Left lung (tissue), 10 donors: ENCODE data around the gene L3HYPDH. TPM values are rescaled to one million over a fixed set of nuclear protein-coding genes. Genes with fewer than 3 reads are reported as not detected.

Source experiments
- ATAC-seq: fragments of 200-7000 bp; cut with Tn5 transposase; one replicate; pipeline ENCODE4 v1.9.1; 2020; ENCODE audit warnings: moderate library complexity
- DNase-seq, 4 donors: peaks; one replicate each; pipeline ENCODE4 v3.0.0-alpha.2; 2013 to 2020
- H3K27ac ChIP-seq, 2 donors: fragments of 200-600 bp; sonication (generic) in 1 of 2; one replicate each; pipeline versions ENCODE4 v1.5.0 to v1.8.0; 2020 to 2021
- H3K27me3 ChIP-seq, 2 donors: fragments of 200-600 bp; sonication (generic) in 1 of 2; one replicate each; pipeline versions ENCODE4 v1.5.0 to v1.8.0; 2020 to 2021
- H3K36me3 ChIP-seq, 2 donors: fragments of 200-600 bp; sonication (generic) in 1 of 2; one replicate each; pipeline versions ENCODE4 v1.5.0 to v1.8.0; 2020 to 2021
- H3K4me1 ChIP-seq, 2 donors: fragments of 200-600 bp; one replicate each; pipeline ENCODE4 v1.8.0; 2021
- H3K4me3 ChIP-seq, 2 donors: fragments of 200-600 bp; sonication (generic) in 1 of 2; one replicate each; pipeline versions ENCODE4 v1.5.0 to v1.8.0; 2020 to 2021; ENCODE audit warnings: mild to moderate bottlenecking in 1 of 2
- H3K9me3 ChIP-seq, 2 donors: fragments of 200-600 bp; sonication (generic) in 1 of 2; one replicate each; pipeline versions ENCODE4 v1.5.0 to v1.8.0; 2020 to 2021
- intact Hi-C, 2 donors: fragments of 100-400 bp; cut with DNase I; formaldehyde crosslinking; loops; one replicate each; pipeline versions ENCODE4 v1.11.2 to v1.14.2; 2022
- polyA plus RNA-seq, 6 donors: library from polyadenylated mRNA; unstranded; fragments of 120-200 nt; gene quantifications; one replicate each; pipeline ENCODE4 v1.2.1, GENCODE V29; 2013; ENCODE audit not compliant: insufficient read length in 6 of 6
- total RNA-seq, 2 donors: library from RNA; stranded (reverse); fragmentation: NEBNext Ultra II Directional; extraction: Animal tissue kit (Norgen Biotek cat#: 25700); gene quantifications; one replicate each; pipeline ENCODE4 v1.2.1, GENCODE V29; 2021
- TF ChIP-seq, protein P1 (sequence below), 2 donors: fragments of 200-600 bp; sonication (generic) in 1 of 2; IDR thresholded peaks; one replicate each; pipeline versions ENCODE4 v1.5.0 to v1.8.0; 2021; ENCODE audit warnings: antibody characterized with exemption in 2 of 2
- donor health status: DM: no; HTN: yes; CAD: no.
- donor health status: DM: no; HTN: no; CAD: no.

The L3HYPDH gene
- total and polyA plus RNA-seq, 8 donors: 15.8 to 54.9 (median 45.9) TPM

DNA sequence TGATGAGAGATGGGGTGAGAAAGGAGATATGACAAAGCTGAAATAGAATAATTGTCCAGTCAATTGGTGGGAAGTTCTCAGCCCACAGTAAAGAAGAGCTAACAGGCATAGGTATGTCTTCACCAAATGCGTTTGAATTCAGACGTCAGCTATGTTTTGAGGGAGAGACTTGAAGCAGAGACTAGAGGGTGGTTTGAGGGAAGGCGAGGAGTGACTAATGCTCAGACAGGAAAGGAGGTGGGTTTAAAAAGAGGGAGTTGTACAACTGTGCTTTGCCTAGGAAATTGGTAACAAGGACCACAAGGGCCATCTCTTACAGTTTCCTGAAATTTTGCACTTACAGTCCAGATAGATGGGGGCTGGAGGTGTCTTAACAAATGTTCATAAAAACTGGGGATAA, 6.5 kb upstream of the L3HYPDH start:
- H3K27ac ChIP-seq: no peak overlapping the region
- no peaks in the 10 kb centered on the region for H3K27me3 ChIP-seq
- H3K4me3 ChIP-seq: no peak overlapping the region
- peaks cover 0 to 23% of the 10 kb centered on the region in 2 donors for H3K4me1 ChIP-seq
- intact Hi-C loops: no loop called here
- peaks cover 0 to 72% of the 10 kb centered on the region in 2 donors for H3K36me3 ChIP-seq
- ATAC-seq (no peak), DNase-seq (no peak)
- TF ChIP-seq, protein P1, sequence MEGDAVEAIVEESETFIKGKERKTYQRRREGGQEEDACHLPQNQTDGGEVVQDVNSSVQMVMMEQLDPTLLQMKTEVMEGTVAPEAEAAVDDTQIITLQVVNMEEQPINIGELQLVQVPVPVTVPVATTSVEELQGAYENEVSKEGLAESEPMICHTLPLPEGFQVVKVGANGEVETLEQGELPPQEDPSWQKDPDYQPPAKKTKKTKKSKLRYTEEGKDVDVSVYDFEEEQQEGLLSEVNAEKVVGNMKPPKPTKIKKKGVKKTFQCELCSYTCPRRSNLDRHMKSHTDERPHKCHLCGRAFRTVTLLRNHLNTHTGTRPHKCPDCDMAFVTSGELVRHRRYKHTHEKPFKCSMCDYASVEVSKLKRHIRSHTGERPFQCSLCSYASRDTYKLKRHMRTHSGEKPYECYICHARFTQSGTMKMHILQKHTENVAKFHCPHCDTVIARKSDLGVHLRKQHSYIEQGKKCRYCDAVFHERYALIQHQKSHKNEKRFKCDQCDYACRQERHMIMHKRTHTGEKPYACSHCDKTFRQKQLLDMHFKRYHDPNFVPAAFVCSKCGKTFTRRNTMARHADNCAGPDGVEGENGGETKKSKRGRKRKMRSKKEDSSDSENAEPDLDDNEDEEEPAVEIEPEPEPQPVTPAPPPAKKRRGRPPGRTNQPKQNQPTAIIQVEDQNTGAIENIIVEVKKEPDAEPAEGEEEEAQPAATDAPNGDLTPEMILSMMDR (IDR thresholded peaks at IDR 0.05): no peak
- no peaks in the 10 kb centered on the region for H3K9me3 ChIP-seq

DNA sequence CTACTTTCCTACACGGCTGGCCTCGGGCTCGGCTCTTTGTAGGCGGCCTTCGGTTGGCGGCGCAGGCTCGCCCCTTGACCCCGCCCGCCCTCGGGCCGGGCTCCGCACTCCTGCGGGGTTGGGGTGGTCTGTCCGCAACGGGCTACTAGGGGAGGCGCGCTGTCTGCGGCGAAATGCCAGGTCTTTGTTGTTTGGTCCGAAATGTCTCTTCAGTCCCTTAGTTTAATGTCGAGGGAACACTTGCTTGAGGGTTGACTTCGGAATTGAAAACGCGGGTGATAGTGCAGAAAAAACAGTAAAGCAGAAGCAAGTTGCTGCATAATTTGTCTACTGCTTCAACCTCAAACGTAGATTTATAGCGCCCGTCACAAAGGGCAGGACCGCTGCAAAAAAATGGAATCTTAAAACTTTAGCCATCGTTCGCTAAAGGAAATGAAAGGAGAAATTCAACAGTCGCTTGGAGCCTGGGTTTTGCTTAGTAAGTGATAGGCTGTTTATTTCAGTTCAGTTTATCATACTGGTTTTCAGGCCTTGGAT, 499 bp upstream of the L3HYPDH start:
- peaks cover 0 to 11% of the 10 kb centered on the region in 2 donors for H3K36me3 ChIP-seq
- intact Hi-C loops: no loop called here
- peak; percentile 60 for ATAC-seq
- DNase-seq: no peak
- H3K27me3 ChIP-seq: no peaks in the 10 kb centered on the region
- peak overlapping the region; percentile 93 to 94 for H3K4me3 ChIP-seq
- H3K27ac ChIP-seq: peak overlapping the region; percentile 93 to 96
- no peaks in the 10 kb centered on the region for H3K9me3 ChIP-seq
- H3K4me1 ChIP-seq: peaks cover 22 to 70% of the 10 kb centered on the region in 2 donors
- TF ChIP-seq, protein P1 (IDR thresholded peaks at IDR 0.05): no peak

DNA sequence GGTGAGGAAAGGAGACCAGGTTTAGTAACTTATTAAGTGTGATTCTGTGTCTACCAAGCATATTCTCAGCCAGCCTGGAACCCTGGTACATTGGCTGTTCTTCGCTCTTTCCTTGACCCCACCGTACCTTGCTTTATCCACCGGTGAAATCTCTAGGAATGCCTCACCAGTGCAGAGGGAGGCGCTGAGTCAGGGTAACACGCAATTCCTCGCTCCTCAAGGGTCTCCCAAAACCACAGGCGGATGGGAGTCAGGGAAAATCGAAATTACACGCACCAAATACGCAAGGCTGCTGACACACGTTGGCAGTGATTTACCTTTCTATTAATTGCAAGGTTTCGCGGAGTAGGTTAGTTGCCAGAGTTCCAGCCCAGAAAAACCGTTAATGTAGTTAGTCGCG, 845 bp downstream of the L3HYPDH start:
- DNase-seq (no peak), ATAC-seq (peak; percentile 11)
- TF ChIP-seq, protein P1 (IDR thresholded peaks at IDR 0.05): no peak
- intact Hi-C loops: no loop called here
- H3K9me3 ChIP-seq: no peaks in the 10 kb centered on the region
- H3K27ac ChIP-seq: peak overlapping the region; percentile 93 to 96
- peaks cover 0 to 6% of the 10 kb centered on the region in 2 donors for H3K36me3 ChIP-seq
- no peaks in the 10 kb centered on the region for H3K27me3 ChIP-seq
- H3K4me3 ChIP-seq: peak overlapping the region; percentile 93 to 94
- peaks cover 22 to 69% of the 10 kb centered on the region in 2 donors for H3K4me1 ChIP-seq

DNA sequence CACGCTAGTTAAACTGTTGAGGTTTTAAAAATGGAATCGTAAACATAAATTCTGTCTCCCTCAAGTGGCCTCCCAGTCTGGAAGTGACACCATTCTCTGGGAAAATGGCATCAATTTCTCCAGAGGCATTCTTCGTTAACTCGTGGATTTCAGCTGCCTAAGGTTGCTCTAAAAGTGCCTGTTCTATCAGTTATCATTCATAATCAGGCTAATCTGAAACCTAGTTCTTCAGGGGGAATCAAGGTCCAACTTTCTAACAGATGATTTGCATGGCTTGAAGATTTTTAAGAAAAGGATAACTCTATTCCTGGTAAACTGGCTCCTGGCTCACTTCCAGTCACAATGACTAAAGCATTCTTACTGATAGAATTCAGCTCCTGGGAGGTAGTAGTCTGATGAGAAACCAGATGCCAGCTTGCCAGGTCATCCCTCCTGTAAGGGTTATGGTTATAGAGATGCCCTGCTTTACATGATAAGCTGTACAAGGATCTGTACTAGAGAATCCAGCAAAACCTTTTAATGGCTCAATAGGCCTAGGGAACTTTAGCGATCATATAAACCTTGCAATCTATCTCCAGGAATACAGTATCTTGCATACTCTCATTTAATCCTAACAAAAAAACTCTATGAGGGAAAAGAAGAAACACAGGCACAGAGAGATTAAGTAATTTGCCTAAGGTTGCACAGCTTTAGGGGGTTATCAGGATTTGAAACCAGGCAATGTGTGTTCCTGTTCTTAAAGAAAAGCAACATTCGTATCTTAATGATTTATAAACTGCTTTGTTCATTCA, 1.5 kb downstream of the L3HYPDH start:
- TF ChIP-seq, protein P1 (IDR thresholded peaks at IDR 0.05): no peak
- H3K36me3 ChIP-seq: peaks cover 0 to 7% of the 10 kb centered on the region in 2 donors
- H3K4me1 ChIP-seq: peaks cover 22 to 66% of the 10 kb centered on the region in 2 donors
- no peak for DNase-seq
- peak overlapping the region; percentile 93 to 94 for H3K4me3 ChIP-seq
- H3K9me3 ChIP-seq: no peaks in the 10 kb centered on the region
- intact Hi-C loops: no loop called here
- peak overlapping the region; percentile 93 to 96 for H3K27ac ChIP-seq
- H3K27me3 ChIP-seq: no peaks in the 10 kb centered on the region
- no peak for ATAC-seq

DNA sequence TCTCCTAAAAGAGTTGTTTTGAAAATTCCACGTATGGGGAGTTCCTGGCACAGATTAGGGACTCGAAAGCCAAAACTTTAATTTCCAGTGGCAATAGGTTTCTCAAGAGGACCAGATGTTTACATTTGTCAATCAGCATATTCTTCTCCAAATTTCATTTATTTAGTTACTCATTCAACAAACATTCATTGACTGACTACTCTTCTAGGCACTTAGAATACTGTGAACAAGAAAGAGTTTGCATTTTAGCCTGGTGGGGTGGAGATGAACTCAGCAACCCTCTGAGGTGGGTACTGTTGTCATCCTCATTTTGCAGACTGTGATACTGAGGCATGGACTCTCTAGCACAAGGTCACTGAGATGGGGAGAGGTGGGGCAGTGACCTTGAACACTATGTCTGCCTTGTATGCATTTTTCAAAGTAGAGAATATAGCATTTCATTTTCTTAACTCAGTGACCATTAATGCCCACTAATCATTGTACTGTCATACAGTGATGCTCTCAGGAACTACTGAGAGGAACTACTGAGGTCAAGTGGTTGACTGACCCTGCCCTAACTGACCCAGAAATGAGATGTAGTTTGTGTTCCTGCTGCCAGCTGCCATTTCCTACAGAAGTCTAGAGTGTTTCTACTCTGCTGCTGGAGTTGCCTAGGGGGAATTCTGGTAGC, 2.2 kb downstream of the L3HYPDH start:
- Histone ChIP-seq H3K4me1 (peaks cover 22 to 61% of the 10 kb centered on the region in 2 donors), H3K27me3 (no peaks in the 10 kb centered on the region), H3K36me3 (peaks cover 0 to 7% of the 10 kb centered on the region in 2 donors), H3K27ac (peak overlapping the region; percentile 93 to 96), H3K4me3 (peak overlapping the region in 1 of 2 donors; percentile 94), H3K9me3 (no peaks in the 10 kb centered on the region)
- peak in 1 of 4 donors; percentile 33 for DNase-seq
- ATAC-seq: no peak
- TF ChIP-seq, protein P1 (IDR thresholded peaks at IDR 0.05): no peak
- intact Hi-C loops: no loop called here
